GM04503 (cell line): ENCODE measurements around the gene HDAC4.
"Not testable (repeated sequence)": the region's sequence is repeated elsewhere in the genome, so short reads cannot be mapped to it uniquely, and the experiment has no call there.

ENCODE experiments used
- DNase-seq: peaks from one replicate; pipeline ENCODE4 v3.0.0-alpha.2; 2012; ENCODE audit warnings: low read depth

The HDAC4 gene

GRCh38 chr2:239400596-239401066, at the start of gene HDAC4:
HDAC4 (minus strand) TSS chr2:239401020; CDS start chr2:239352699, 48,321 bp downstream.
- DNase-seq: no peak

- not testable (repeated sequence) for DNase-seq
Measured at GRCh38 chr2:239449468-239449867, 48.6 kb upstream of the HDAC4 start.

- no peak for DNase-seq
Measured at GRCh38 chr2:239445771-239446524, 45.1 kb upstream of the HDAC4 start.

GRCh38 chr2:239444626-239445577, 44.1 kb upstream of the HDAC4 start:
- peak; percentile 49 for DNase-seq

GRCh38 chr2:239443666-239444567, 43.1 kb upstream of the HDAC4 start:
- DNase-seq: peak; percentile 31

- no peak for DNase-seq
Measured at GRCh38 chr2:239443102-239443620, 42.3 kb upstream of the HDAC4 start.

GRCh38 chr2:239442192-239442591, 41.4 kb upstream of the HDAC4 start:
- no peak for DNase-seq

- DNase-seq: no peak
Measured at GRCh38 chr2:239441261-239442078, 40.6 kb upstream of the HDAC4 start.

- DNase-seq: no peak
Measured at GRCh38 chr2:239440511-239440959, 39.7 kb upstream of the HDAC4 start.

- DNase-seq: no peak
Measured at GRCh38 chr2:239439754-239440315, 39.0 kb upstream of the HDAC4 start.

- DNase-seq: no peak
Measured at GRCh38 chr2:239438995-239439753, 38.4 kb upstream of the HDAC4 start.

- no peak for DNase-seq
Measured at GRCh38 chr2:239438368-239438767, 37.5 kb upstream of the HDAC4 start.

- DNase-seq: no peak
Measured at GRCh38 chr2:239436669-239437335, 36.0 kb upstream of the HDAC4 start.

- DNase-seq: no peak
Measured at GRCh38 chr2:239436076-239436475, 35.3 kb upstream of the HDAC4 start.

GRCh38 chr2:239433777-239434403, 33.1 kb upstream of the HDAC4 start:
- no peak for DNase-seq

- DNase-seq: no peak
Measured at GRCh38 chr2:239432174-239432573, 31.4 kb upstream of the HDAC4 start.

GRCh38 chr2:239431536-239431935, 30.7 kb upstream of the HDAC4 start:
- DNase-seq: no peak
